Liver (tissue), 9 donors: ENCODE results near the gene LHFPL6. TPM values are rescaled to one million over a fixed set of nuclear protein-coding genes. Genes with fewer than 3 reads are reported as not detected.

ENCODE experiments used
- DNase-seq: peaks from one replicate; pipeline ENCODE4 v3.0.0-alpha.2; 2017; ENCODE audit warnings: low spot score
- H3K27ac ChIP-seq, 2 donors: one replicate each; pipeline ENCODE4 v1.7.0; 2013; ENCODE audit warnings: inconsistent platforms in 2 of 2, low read length in 2 of 2, control low read depth in 1 of 2, low read depth in 1 of 2, mild to moderate bottlenecking in 1 of 2
- H3K27me3 ChIP-seq, 4 donors: one replicate each; pipeline versions ENCODE4 v1.6.1 to v1.7.0; 2013; ENCODE audit warnings: low read length in 3 of 4, inconsistent platforms in 1 of 4, mild to moderate bottlenecking in 1 of 4, moderate library complexity in 1 of 4; ENCODE audit not compliant: control insufficient read depth in 4 of 4, insufficient read depth in 4 of 4
- H3K36me3 ChIP-seq, 4 donors: one replicate each; pipeline versions ENCODE4 v1.6.1 to v1.7.0; 2013; ENCODE audit warnings: low read length in 3 of 4, mild to moderate bottlenecking in 3 of 4, low read depth in 1 of 4, moderate library complexity in 1 of 4; ENCODE audit not compliant: control insufficient read depth in 4 of 4, insufficient read depth in 3 of 4
- H3K4me1 ChIP-seq, 4 donors: one replicate each; pipeline versions ENCODE4 v1.6.1 to v1.7.0; 2013; ENCODE audit warnings: low read length in 3 of 4, mild to moderate bottlenecking in 3 of 4, moderate library complexity in 1 of 4; ENCODE audit not compliant: control insufficient read depth in 4 of 4, insufficient read depth in 4 of 4
- H3K4me3 ChIP-seq, 3 donors: one replicate each; pipeline versions ENCODE4 v1.6.1 to v1.7.0; 2013; ENCODE audit warnings: low read length in 3 of 3, control low read depth in 1 of 3, low read depth in 1 of 3, mild to moderate bottlenecking in 1 of 3
- H3K9ac ChIP-seq, 2 donors: one replicate each; pipeline ENCODE4 v1.7.0; 2013; ENCODE audit warnings: low read length in 2 of 2, mild to moderate bottlenecking in 2 of 2, moderate library complexity in 2 of 2, control low read depth in 1 of 2, low read depth in 1 of 2
- H3K9me3 ChIP-seq, 4 donors: one replicate each; pipeline versions ENCODE4 v1.6.1 to v1.7.0; 2013; ENCODE audit warnings: low read length in 3 of 4; ENCODE audit not compliant: control insufficient read depth in 4 of 4
- ATF3 ChIP-seq: IDR thresholded peaks from 2 replicates; pipeline ENCODE4 v1.6.1; 2016; ENCODE audit warnings: antibody characterized with exemption
- CTCF ChIP-seq: fragments of 150-350 bp; IDR thresholded peaks from 2 replicates; pipeline ENCODE4 v1.5.1; 2017; ENCODE audit warnings: improper control_type of control experiment, low read depth, low read length; ENCODE audit not compliant: missing input control
- EGR1 ChIP-seq, 2 donors: IDR thresholded peaks; 2 replicates each; pipeline ENCODE4 v1.6.1; 2016 to 2018; ENCODE audit warnings: antibody characterized with exemption in 2 of 2, low read depth in 2 of 2
- FOXA1 ChIP-seq: IDR thresholded peaks from 2 replicates; pipeline ENCODE4 v1.6.1; 2016; ENCODE audit warnings: antibody characterized with exemption
- FOXA2 ChIP-seq: IDR thresholded peaks from 2 replicates; pipeline ENCODE4 v1.6.1; 2016; ENCODE audit warnings: antibody characterized with exemption
- GABPA ChIP-seq, 2 donors: IDR thresholded peaks in 1 of 2; conservative IDR thresholded peaks in 1 of 2; 2 replicates each; pipeline ENCODE4 v1.6.1; 2016; ENCODE audit warnings: antibody characterized with exemption in 2 of 2, mild to moderate bottlenecking in 1 of 2, moderate library complexity in 1 of 2
- HNF4A ChIP-seq, 2 donors: conservative IDR thresholded peaks; 2 replicates each; pipeline ENCODE4 v1.6.1; 2016; ENCODE audit warnings: antibody characterized with exemption in 2 of 2, mild to moderate bottlenecking in 2 of 2
- HNF4G ChIP-seq: IDR thresholded peaks from 2 replicates; pipeline ENCODE4 v1.6.1; 2016; ENCODE audit warnings: antibody characterized with exemption
- JUND ChIP-seq, 2 donors: IDR thresholded peaks; 2 replicates each; pipeline ENCODE4 v1.6.1; 2016; ENCODE audit warnings: antibody characterized with exemption in 2 of 2
- NR2F2 ChIP-seq: IDR thresholded peaks from 2 replicates; pipeline ENCODE4 v1.6.1; 2016; ENCODE audit warnings: antibody characterized with exemption
- RAD21 ChIP-seq, 2 donors: IDR thresholded peaks; 2 replicates each; pipeline ENCODE4 v1.6.1; 2016; ENCODE audit warnings: antibody characterized with exemption in 2 of 2, mild to moderate bottlenecking in 2 of 2
- REST ChIP-seq: IDR thresholded peaks from 2 replicates; pipeline ENCODE4 v1.6.1; 2016; ENCODE audit warnings: antibody characterized with exemption, mild to moderate bottlenecking
- RXRA ChIP-seq, 2 donors: IDR thresholded peaks; 2 replicates each; pipeline ENCODE4 v1.6.1; 2017 to 2018; ENCODE audit warnings: antibody characterized with exemption in 2 of 2, mild to moderate bottlenecking in 1 of 2
- SP1 ChIP-seq: IDR thresholded peaks from 2 replicates; pipeline ENCODE4 v1.6.1; 2018; ENCODE audit warnings: antibody characterized with exemption, mild to moderate bottlenecking
- TAF1 ChIP-seq: conservative IDR thresholded peaks from 2 replicates; pipeline ENCODE4 v1.6.1; 2016; ENCODE audit warnings: antibody characterized with exemption, mild to moderate bottlenecking
- YY1 ChIP-seq: IDR thresholded peaks from 2 replicates; pipeline ENCODE4 v1.6.1; 2016; ENCODE audit warnings: antibody characterized with exemption, mild to moderate bottlenecking
- ZBTB33 ChIP-seq: IDR thresholded peaks from 2 replicates; pipeline ENCODE4 v1.6.1; 2016; ENCODE audit warnings: antibody characterized with exemption
- WGBS: extraction: QIAGEN DNeasy Blood & Tissue Kit; methylation state at CpG from one replicate; pipeline ENCODE4 v1.1.7; 2013; 5-methylcytosine and 5-hydroxymethylcytosine counted together
- polyA plus RNA-seq, 2 donors: library from polyadenylated mRNA; stranded (reverse) in 1 of 2; unstranded in 1 of 2; fragments of 200-250 nt in 1 of 2; fragments of >200 nt in 1 of 2; fragmentation: Nextera tagmentation in 1 of 2; extraction: Ambion mirVana in 1 of 2; gene quantifications; one replicate each; pipeline versions ENCODE4 v1.2.1 to v1.2.3, GENCODE V29; 2013 to 2015
- total RNA-seq, 2 donors: library from RNA; depleted of rRNA; stranded (reverse); fragments of >200 nt; gene quantifications; one replicate each; pipeline ENCODE4 v1.2.3, GENCODE V29; 2014
- TF ChIP-seq, protein P1 (sequence below): IDR thresholded peaks from 2 replicates; pipeline ENCODE4 v1.6.1; 2016; ENCODE audit warnings: antibody characterized with exemption
- donor health status: healthy.
- donor health status: healthy.
- donor health status: healthy.
- donor health status: healthy.
- donor health status: healthy.

Gene LHFPL6
- total and polyA plus RNA-seq, 4 donors, result 2.6 to 8.3 (median 5.5) TPM

DNA sequence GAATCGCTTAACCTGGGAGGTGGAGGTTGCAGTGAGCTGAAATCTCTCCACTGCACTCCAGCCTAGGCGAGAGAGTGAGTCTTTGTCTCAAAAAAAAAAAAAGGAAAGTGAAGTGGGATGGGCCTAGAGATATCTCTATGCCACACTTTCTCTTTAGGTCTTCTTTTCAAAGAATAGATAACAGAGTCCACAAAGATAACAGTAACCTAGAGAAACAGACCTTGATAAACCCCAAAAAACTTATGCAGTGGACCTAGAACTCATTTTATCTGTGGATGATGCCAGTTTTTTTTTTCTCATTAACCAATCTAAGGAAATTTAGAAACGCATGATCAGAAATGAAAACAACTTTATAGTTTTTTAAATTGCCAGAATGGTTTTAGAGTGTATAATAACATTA, 227.4 kb downstream of the LHFPL6 start:
- no peak for DNase-seq
- H3K9me3 ChIP-seq, result no peaks in the 10 kb centered on the region
- H3K27ac ChIP-seq, result no peak overlapping the region
- no peaks in the 10 kb centered on the region for H3K36me3 ChIP-seq
- H3K27me3 ChIP-seq, result no peaks in the 10 kb centered on the region
- TF ChIP-seq TAF1 (no peak), ZBTB33 (no peak), SP1 (no peak), EGR1 (IDR thresholded peaks at IDR 0.05; ENCODE audit: low read depth in 2 of 2) (no peak), YY1 (no peak), NR2F2 (no peak), REST (no peak), FOXA1 (no peak), CTCF (no peak), FOXA2 (no peak), RXRA (IDR thresholded peaks at IDR 0.05) (no peak), JUND (IDR thresholded peaks at IDR 0.05) (no peak), GABPA (IDR thresholded peaks at IDR 0.05 in 1 of 2, conservative IDR thresholded peaks at IDR 0.05 in 1 of 2) (no peak), HNF4G (no peak), HNF4A (conservative IDR thresholded peaks at IDR 0.05) (no peak), ATF3 (no peak), RAD21 (IDR thresholded peaks at IDR 0.05) (no peak)
- TF ChIP-seq, protein P1, sequence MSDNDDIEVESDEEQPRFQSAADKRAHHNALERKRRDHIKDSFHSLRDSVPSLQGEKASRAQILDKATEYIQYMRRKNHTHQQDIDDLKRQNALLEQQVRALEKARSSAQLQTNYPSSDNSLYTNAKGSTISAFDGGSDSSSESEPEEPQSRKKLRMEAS, result no peak
- no peak overlapping the region for H3K4me3 ChIP-seq
- H3K9ac ChIP-seq, result no peak overlapping the region
- WGBS, result 88% methylated on average over 3 of the region's 3 CpGs
- H3K4me1 ChIP-seq, result no peaks in the 10 kb centered on the region
